IMR-90 (cell line): Measurements from ENCODE around the gene AHSG. TPM values are rescaled to one million over a fixed set of nuclear protein-coding genes. Genes with fewer than 3 reads are reported as not detected.

ENCODE experiments used
- ATAC-seq: fragments of 200-7000 bp; cut with Tn5 transposase; 2 replicates; pipeline ENCODE4 v1.9.1; 2020; ENCODE audit warnings: low read depth, mild to moderate bottlenecking, moderate library complexity
- BruUV-seq: library from RNA; stranded (reverse); fragments of 400-500 nt; replicated peaks from 2 replicates; lab custom pipeline; 2021; lab: Mats Ljungman, UMichigan
- CTCF ChIA-PET: fragments of 300-600 bp; formaldehyde crosslinking; extraction: SDS; loops from one replicate; lab custom pipeline; 2021; ENCODE audit warnings: antibody characterized with exemption; lab: Yijun Ruan, JAX
- POLR2A ChIA-PET: fragments of 300-600 bp; sonication (Branson Sonifier 250); formaldehyde crosslinking; loops from one replicate; lab custom pipeline; 2022; ENCODE audit warnings: antibody characterized with exemption; ENCODE audit not compliant: unreplicated experiment; lab: Charles Lee
- DNase-seq: peaks from one replicate; pipeline ENCODE4 v3.0.0; 2013
- H2AFZ ChIP-seq: replicated peaks from 2 replicates; pipeline ENCODE3; 2013; ENCODE audit warnings: low read length, mild to moderate bottlenecking; ENCODE audit not compliant: poor library complexity
- H2AK5ac ChIP-seq: 2 replicates; pipeline ENCODE4 v1.6.1; 2013; ENCODE audit warnings: low read depth, low read length, inconsistent platforms
- H2AK9ac ChIP-seq: replicated peaks from 2 replicates; pipeline ENCODE3; 2013; ENCODE audit warnings: mild to moderate bottlenecking, low read depth, low read length, moderate library complexity; ENCODE audit not compliant: poor library complexity
- H2BK120ac ChIP-seq: 2 replicates; pipeline ENCODE4 v1.6.1; 2013; ENCODE audit warnings: low read depth, low read length, inconsistent platforms
- H2BK15ac ChIP-seq: 3 replicates; pipeline ENCODE4 v1.6.1; 2013; ENCODE audit warnings: low read depth, low read length, inconsistent platforms
- H2BK20ac ChIP-seq: 2 replicates; pipeline ENCODE4 v1.6.1; 2013; ENCODE audit warnings: low read depth, mild to moderate bottlenecking, inconsistent platforms, low read length, moderate library complexity
- H2BK5ac ChIP-seq: 2 replicates; pipeline ENCODE4 v1.6.1; 2013; ENCODE audit warnings: mild to moderate bottlenecking, low read depth, low read length, inconsistent platforms; ENCODE audit not compliant: poor library complexity, severe bottlenecking
- H3K14ac ChIP-seq: replicated peaks from 2 replicates; pipeline ENCODE4 v1.6.1; 2013; ENCODE audit warnings: low read depth, low read length, inconsistent platforms
- H3K18ac ChIP-seq: 2 replicates; pipeline ENCODE4 v1.6.1; 2013; ENCODE audit warnings: low read depth, low read length, control low read depth
- H3K23ac ChIP-seq: 2 replicates; pipeline ENCODE4 v1.6.1; 2013; ENCODE audit warnings: low read depth, low read length, inconsistent platforms
- H3K27ac ChIP-seq: 2 replicates; pipeline ENCODE4 v1.5.1; 2013; ENCODE audit warnings: mild to moderate bottlenecking, control low read depth, low read length; ENCODE audit not compliant: insufficient read depth
- H3K27me3 ChIP-seq: 2 replicates; pipeline ENCODE4 v1.6.1; 2013; ENCODE audit warnings: low read length; ENCODE audit not compliant: control insufficient read depth, insufficient read depth
- H3K36me3 ChIP-seq: 2 replicates; pipeline ENCODE4 v1.6.1; 2013; ENCODE audit warnings: low read length, mixed read lengths; ENCODE audit not compliant: control insufficient read depth, insufficient read depth
- H3K4ac ChIP-seq: 2 replicates; pipeline ENCODE4 v1.6.1; 2013; ENCODE audit warnings: low read depth, low read length, inconsistent platforms
- H3K4me1 ChIP-seq: 2 replicates; pipeline ENCODE4 v1.6.1; 2013; ENCODE audit warnings: low read length, mixed read lengths; ENCODE audit not compliant: control insufficient read depth, insufficient read depth
- H3K4me2 ChIP-seq: 2 replicates; pipeline ENCODE4 v1.6.1; 2013; ENCODE audit warnings: low read depth, mild to moderate bottlenecking, control low read depth, low read length, moderate library complexity
- H3K4me3 ChIP-seq: 2 replicates; pipeline ENCODE4 v1.5.1; 2013; ENCODE audit warnings: low read depth, mild to moderate bottlenecking, control low read depth, low read length, moderate library complexity; ENCODE audit not compliant: insufficient read depth
- H3K56ac ChIP-seq: 2 replicates; pipeline ENCODE4 v1.6.1; 2013; ENCODE audit warnings: low read length, inconsistent platforms; ENCODE audit not compliant: insufficient read depth; ENCODE audit errors: extremely low read depth
- H3K79me1 ChIP-seq, 2 experiments: 2 replicates each; pipeline ENCODE4 v1.6.1; 2013; ENCODE audit warnings: low read length in 2 of 2, inconsistent platforms in 1 of 2, low read depth in 1 of 2
- H3K9ac ChIP-seq: 2 replicates; pipeline ENCODE4 v1.6.1; 2013; ENCODE audit warnings: low read depth, low read length, control low read depth
- H3K9me1 ChIP-seq: 2 replicates; pipeline ENCODE4 v1.6.1; 2013; ENCODE audit warnings: low read length, inconsistent platforms; ENCODE audit not compliant: insufficient read depth
- H3K9me3 ChIP-seq: 2 replicates; pipeline ENCODE4 v1.6.1; 2013; ENCODE audit warnings: low read length; ENCODE audit not compliant: control insufficient read depth, insufficient read depth
- H4K20me1 ChIP-seq: 2 replicates; pipeline ENCODE4 v1.6.1; 2013; ENCODE audit warnings: low read length, inconsistent platforms; ENCODE audit not compliant: insufficient read depth
- H4K5ac ChIP-seq: 2 replicates; pipeline ENCODE4 v1.6.1; 2013; ENCODE audit warnings: mild to moderate bottlenecking, low read depth, low read length, control low read depth
- H4K8ac ChIP-seq, 2 experiments: 2 replicates each; pipeline ENCODE4 v1.6.1; 2013; ENCODE audit warnings: low read depth in 2 of 2, low read length in 2 of 2, control low read depth in 1 of 2, inconsistent platforms in 1 of 2
- H4K91ac ChIP-seq: 2 replicates; pipeline ENCODE4 v1.6.1; 2013; ENCODE audit warnings: low read depth, low read length, inconsistent platforms; ENCODE audit not compliant: insufficient read depth
- CEBPB ChIP-seq: IDR thresholded peaks from 2 replicates; pipeline ENCODE4 v1.6.1; 2012; ENCODE audit warnings: low read depth, low read length, improper control_type of control experiment
- MAZ ChIP-seq: IDR thresholded peaks from 2 replicates; pipeline ENCODE4 v1.6.1; 2012; ENCODE audit warnings: low read depth, mild to moderate bottlenecking, low read length, improper control_type of control experiment, moderate library complexity, borderline replicate concordance
- WGBS, 2 experiments: methylation state at CpG; one replicate each; pipeline versions ENCODE4 v1.1.5 to v1.1.7; 2013; ENCODE audit warnings: missing lambda C conversion rate in 2 of 2; ENCODE audit not compliant: insufficient read length in 1 of 2; ENCODE audit errors: extremely low coverage in 2 of 2; 5-methylcytosine and 5-hydroxymethylcytosine counted together
- dilution Hi-C: fragments of 300-500 bp; cut with HindIII; formaldehyde crosslinking; loops from one replicate; pipeline ENCODE4 v1.14.3; 2018; ENCODE audit warnings: low sequenced_read_pairs; ENCODE audit not compliant: unreplicated experiment
- in situ Hi-C: fragments of 300-500 bp; cut with MboI; formaldehyde crosslinking; loops from 3 replicates; pipeline ENCODE4 v1.14.3; 2019; ENCODE audit warnings: low sequenced_read_pairs, inconsistent platforms, mixed read lengths
- intact Hi-C: fragments of 100-400 bp; cut with micrococcal nuclease; formaldehyde crosslinking; loops from 2 replicates; pipeline ENCODE4 v1.10.0; 2022
- polyA plus RNA-seq, 3 experiments: library from polyadenylated mRNA; depleted of rRNA; stranded (reverse); fragments of >200 nt; gene quantifications; 2 replicates each; pipeline ENCODE4 v1.2.3, GENCODE V29; 2012; ENCODE audit warnings: low replicate concordance in 1 of 3
- total RNA-seq: library from RNA; depleted of rRNA; stranded (reverse); fragments of >200 nt; gene quantifications from 2 replicates; pipeline ENCODE4 v1.2.3, GENCODE V29; 2012

The AHSG gene
- total and polyA plus RNA-seq, 2 of the 4 experiments (the other 2 are of a cell fraction) = not detected

- no peaks in the 10 kb centered on the region for H3K9me3 ChIP-seq
- DNase-seq = peak; percentile 20
- no peak overlapping the region for H4K5ac ChIP-seq
- WGBS, 2 experiments = 40% methylated on average over 1 of the region's 5 CpGs; no CpG with 5 or more reads in 1 of the 2 experiments
- H3K4me1 ChIP-seq = no peaks in the 10 kb centered on the region
- no peak overlapping the region for H2AK5ac ChIP-seq
- no peak overlapping the region for H2BK20ac ChIP-seq
- in situ Hi-C loops (no loop called here), intact Hi-C loops (no loop called here), dilution Hi-C loops (no loop called here)
- H2BK120ac ChIP-seq = no peak overlapping the region
- H4K20me1 ChIP-seq = no peaks in the 10 kb centered on the region
- H3K27ac ChIP-seq = no peak overlapping the region
- no peak overlapping the region for H3K4ac ChIP-seq
- no TSS peak for BruUV-seq
- no peak overlapping the region for H3K18ac ChIP-seq
- no peak overlapping the region for H2BK5ac ChIP-seq
- H3K9ac ChIP-seq = no peak overlapping the region
- H3K36me3 ChIP-seq = peaks cover 2% of the 10 kb centered on the region; the same call in 1 of the 2 replicates
- ATAC-seq = no peak
- POLR2A ChIA-PET = no interaction called here
- H3K4me3 ChIP-seq = no peak overlapping the region
- peaks cover 3% of the 10 kb centered on the region; the same call in 1 of the 2 replicates for H3K27me3 ChIP-seq
- no peak overlapping the region for H2BK15ac ChIP-seq
- H4K8ac ChIP-seq = no peak overlapping the region
- no peaks in the 10 kb centered on the region for H3K9me1 ChIP-seq
- H3K56ac ChIP-seq = no peak overlapping the region
- H3K14ac ChIP-seq = no peak overlapping the region
- no peak for TF ChIP-seq MAZ
- peak; percentile 66 for TF ChIP-seq CEBPB
- H2AK9ac ChIP-seq = no peak overlapping the region
- CTCF ChIA-PET = interaction anchor here (0.7 to 1.3 kb wide), 2 partner anchors 9 to 27 kb away, joined by 3 to 6 read pairs; no protein-coding TSS in a partner anchor
- H4K91ac ChIP-seq = no peak overlapping the region
- H2AFZ ChIP-seq = no peak overlapping the region
- no peaks in the 10 kb centered on the region for H3K79me1 ChIP-seq
- H3K4me2 ChIP-seq = no peak overlapping the region
- H3K23ac ChIP-seq = no peak overlapping the region
Observed at GRCh38 chr3:186589856-186590579, 22.8 kb upstream of the AHSG start.
